ENCODE results near the gene POR.

DNA sequence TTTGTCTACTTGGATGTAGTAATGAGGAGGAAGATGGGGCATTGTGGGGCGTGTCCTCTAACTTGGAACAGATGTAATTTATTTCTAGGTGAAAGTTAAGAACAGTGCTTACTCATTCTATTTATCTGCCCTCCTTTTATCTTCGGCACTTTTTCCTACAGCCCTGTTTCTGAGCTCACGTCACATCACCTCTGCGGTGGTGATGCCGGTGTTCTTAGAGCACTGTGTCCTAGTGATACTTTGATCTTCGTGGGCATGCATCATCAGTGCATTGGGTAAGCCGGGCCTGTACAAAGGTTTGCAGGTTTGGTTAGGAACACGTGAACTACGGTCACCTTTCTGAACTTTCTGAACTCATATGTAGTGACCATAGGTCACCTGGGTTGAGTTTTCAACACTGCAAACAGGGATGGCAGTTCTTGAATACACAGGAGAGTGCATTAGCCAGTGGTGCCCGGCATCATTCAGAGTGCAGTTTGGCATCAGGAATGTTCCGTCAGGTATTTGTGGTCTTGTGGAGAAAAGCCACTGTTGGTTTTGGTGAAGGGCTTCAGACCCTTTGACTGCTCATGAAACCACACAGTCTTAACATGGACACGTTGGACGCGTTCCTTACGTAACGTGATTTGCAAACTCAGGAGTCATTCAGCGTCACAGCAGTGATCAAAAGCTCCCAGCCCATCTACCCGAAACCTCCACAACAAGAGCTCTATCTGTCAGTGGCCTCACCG lies 5.6 kb downstream of the POR start:
- TF ChIP-seq, protein P1, sequence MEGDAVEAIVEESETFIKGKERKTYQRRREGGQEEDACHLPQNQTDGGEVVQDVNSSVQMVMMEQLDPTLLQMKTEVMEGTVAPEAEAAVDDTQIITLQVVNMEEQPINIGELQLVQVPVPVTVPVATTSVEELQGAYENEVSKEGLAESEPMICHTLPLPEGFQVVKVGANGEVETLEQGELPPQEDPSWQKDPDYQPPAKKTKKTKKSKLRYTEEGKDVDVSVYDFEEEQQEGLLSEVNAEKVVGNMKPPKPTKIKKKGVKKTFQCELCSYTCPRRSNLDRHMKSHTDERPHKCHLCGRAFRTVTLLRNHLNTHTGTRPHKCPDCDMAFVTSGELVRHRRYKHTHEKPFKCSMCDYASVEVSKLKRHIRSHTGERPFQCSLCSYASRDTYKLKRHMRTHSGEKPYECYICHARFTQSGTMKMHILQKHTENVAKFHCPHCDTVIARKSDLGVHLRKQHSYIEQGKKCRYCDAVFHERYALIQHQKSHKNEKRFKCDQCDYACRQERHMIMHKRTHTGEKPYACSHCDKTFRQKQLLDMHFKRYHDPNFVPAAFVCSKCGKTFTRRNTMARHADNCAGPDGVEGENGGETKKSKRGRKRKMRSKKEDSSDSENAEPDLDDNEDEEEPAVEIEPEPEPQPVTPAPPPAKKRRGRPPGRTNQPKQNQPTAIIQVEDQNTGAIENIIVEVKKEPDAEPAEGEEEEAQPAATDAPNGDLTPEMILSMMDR (IDR thresholded peaks at IDR 0.05; ENCODE audit: low read length): no peak
- no peak for TF ChIP-seq EZH2 (IDR thresholded peaks at IDR 0.05; ENCODE audit: borderline replicate concordance, low read length)

Data from OCI-LY1 (cell line).